Breast epithelium (tissue), 3 donors: Measurements from ENCODE around the gene UST.

Experiments used
- POLR2A ChIP-seq: fragments of 450-650 bp; IDR thresholded peaks from one replicate; pipeline ENCODE4 v1.6.1; 2016; ENCODE audit warnings: antibody characterized with exemption, mild to moderate bottlenecking, moderate library complexity
- POLR2AphosphoS5 ChIP-seq, 3 donors: sonication (generic); formaldehyde crosslinking; IDR thresholded peaks; one replicate each; pipeline ENCODE4 v1.6.1; 2017; ENCODE audit warnings: antibody characterized with exemption in 3 of 3
- TF ChIP-seq, protein P1 (sequence below), 3 donors: fragments of 450-650 bp; IDR thresholded peaks; one replicate each; pipeline ENCODE4 v1.5.1; 2016 to 2017; ENCODE audit warnings: antibody characterized with exemption in 3 of 3, mild to moderate bottlenecking in 3 of 3, moderate library complexity in 3 of 3

DNA sequence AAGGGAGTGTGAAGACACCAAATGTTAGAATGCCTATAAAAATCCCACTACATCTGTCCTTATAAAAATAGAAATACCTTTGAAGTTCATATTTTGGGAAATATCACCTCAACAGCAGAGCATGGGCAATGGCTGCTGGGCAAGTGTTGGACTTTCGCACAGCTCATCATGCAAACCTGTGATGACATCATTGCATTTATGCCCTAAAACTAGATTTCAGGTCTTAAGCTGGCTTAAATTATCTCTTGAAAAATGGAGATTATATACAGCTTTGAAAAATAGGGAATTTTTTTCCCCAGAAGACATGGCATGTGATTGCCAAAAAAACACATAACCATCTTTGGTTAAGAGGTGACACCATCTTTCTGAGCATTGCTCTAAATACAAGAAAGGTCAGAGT lies 197.8 kb downstream of the UST start:
- no peak for TF ChIP-seq POLR2A
- TF ChIP-seq, protein P1, sequence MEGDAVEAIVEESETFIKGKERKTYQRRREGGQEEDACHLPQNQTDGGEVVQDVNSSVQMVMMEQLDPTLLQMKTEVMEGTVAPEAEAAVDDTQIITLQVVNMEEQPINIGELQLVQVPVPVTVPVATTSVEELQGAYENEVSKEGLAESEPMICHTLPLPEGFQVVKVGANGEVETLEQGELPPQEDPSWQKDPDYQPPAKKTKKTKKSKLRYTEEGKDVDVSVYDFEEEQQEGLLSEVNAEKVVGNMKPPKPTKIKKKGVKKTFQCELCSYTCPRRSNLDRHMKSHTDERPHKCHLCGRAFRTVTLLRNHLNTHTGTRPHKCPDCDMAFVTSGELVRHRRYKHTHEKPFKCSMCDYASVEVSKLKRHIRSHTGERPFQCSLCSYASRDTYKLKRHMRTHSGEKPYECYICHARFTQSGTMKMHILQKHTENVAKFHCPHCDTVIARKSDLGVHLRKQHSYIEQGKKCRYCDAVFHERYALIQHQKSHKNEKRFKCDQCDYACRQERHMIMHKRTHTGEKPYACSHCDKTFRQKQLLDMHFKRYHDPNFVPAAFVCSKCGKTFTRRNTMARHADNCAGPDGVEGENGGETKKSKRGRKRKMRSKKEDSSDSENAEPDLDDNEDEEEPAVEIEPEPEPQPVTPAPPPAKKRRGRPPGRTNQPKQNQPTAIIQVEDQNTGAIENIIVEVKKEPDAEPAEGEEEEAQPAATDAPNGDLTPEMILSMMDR (IDR thresholded peaks at IDR 0.05), result no peak
- no peak for TF ChIP-seq POLR2AphosphoS5 (IDR thresholded peaks at IDR 0.05)
